ENCODE data around the gene SPI1. TPM values are rescaled to one million over a fixed set of nuclear protein-coding genes. Genes with fewer than 3 reads are reported as not detected.

The SPI1 gene
- total and polyA plus RNA-seq, 2 experiments from 2014 or later = 0.13 to 2.0 TPM

DNA sequence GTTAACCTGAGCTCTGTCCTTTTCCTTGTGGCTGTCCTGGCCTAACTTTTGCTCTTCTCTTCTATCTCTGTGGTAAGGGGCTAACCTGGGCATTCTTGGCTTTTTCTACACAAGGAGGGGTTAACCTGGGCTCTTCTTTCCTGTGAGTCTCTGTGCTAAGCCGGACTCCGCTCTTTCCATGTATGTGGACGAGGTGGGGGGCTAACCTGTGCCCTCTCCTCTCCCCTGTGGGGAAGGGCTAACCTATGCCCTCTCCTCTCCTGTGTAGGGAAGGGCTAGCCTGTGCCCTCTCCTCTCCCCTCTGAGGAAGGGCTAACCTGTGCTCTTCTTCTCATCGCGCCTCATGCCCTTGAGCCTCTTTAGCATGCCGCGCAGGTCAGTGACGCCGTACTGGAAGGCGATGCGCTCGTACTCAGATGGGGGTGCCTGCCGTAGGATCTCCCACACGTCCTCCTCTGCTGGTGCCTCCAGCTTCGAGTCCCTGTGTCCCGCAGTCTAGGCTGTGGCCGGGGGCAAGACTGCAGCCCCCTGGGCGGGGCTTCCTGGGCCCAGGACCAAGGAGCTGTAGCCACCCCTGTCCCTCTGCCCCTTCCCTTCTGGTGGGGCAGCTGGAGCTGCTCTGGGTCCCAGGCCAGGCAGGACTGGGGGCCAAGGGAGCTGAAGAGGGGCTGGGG is 32.3 kb downstream of the SPI1 start:
- no peaks in the 10 kb centered on the region for H4K20me1 ChIP-seq (ENCODE audit: insufficient read depth, poor library complexity, severe bottlenecking)
- no peaks in the 10 kb centered on the region for H3K9me3 ChIP-seq (ENCODE audit: low read depth)
- H3K36me3 ChIP-seq (replicated peaks; ENCODE audit: insufficient read depth, low read depth) = no peaks in the 10 kb centered on the region
- H3K9me2 ChIP-seq (replicated peaks; ENCODE audit: insufficient read depth) = no peaks in the 10 kb centered on the region
- WGBS (ENCODE audit: low lambda C conversion rate, missing lambda C conversion rate) = 89% methylated on average over 18 of the region's 18 CpGs
- H3K27me3 ChIP-seq = no peaks in the 10 kb centered on the region
- H3K79me2 ChIP-seq = no peaks in the 10 kb centered on the region
- no peak overlapping the region for H3K4me3 ChIP-seq
- DNase-seq (ENCODE audit: low spot score) = no peak
- no peak overlapping the region for H3K27ac ChIP-seq
- H3K4me1 ChIP-seq (ENCODE audit: insufficient read depth) = no peaks in the 10 kb centered on the region
- no peak for TF ChIP-seq EZH2phosphoT487 (IDR thresholded peaks at IDR 0.05; ENCODE audit: low read depth, severe bottlenecking, unreplicated experiment)
- TF ChIP-seq, protein P1, sequence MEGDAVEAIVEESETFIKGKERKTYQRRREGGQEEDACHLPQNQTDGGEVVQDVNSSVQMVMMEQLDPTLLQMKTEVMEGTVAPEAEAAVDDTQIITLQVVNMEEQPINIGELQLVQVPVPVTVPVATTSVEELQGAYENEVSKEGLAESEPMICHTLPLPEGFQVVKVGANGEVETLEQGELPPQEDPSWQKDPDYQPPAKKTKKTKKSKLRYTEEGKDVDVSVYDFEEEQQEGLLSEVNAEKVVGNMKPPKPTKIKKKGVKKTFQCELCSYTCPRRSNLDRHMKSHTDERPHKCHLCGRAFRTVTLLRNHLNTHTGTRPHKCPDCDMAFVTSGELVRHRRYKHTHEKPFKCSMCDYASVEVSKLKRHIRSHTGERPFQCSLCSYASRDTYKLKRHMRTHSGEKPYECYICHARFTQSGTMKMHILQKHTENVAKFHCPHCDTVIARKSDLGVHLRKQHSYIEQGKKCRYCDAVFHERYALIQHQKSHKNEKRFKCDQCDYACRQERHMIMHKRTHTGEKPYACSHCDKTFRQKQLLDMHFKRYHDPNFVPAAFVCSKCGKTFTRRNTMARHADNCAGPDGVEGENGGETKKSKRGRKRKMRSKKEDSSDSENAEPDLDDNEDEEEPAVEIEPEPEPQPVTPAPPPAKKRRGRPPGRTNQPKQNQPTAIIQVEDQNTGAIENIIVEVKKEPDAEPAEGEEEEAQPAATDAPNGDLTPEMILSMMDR (IDR thresholded peaks at IDR 0.05; ENCODE audit: poor library complexity) = no peak
- no peak for TF ChIP-seq EZH2 (IDR thresholded peaks at IDR 0.05; ENCODE audit: borderline replicate concordance)
- no peak overlapping the region for H2AFZ ChIP-seq
- no peak overlapping the region for H3K4me2 ChIP-seq

DNA sequence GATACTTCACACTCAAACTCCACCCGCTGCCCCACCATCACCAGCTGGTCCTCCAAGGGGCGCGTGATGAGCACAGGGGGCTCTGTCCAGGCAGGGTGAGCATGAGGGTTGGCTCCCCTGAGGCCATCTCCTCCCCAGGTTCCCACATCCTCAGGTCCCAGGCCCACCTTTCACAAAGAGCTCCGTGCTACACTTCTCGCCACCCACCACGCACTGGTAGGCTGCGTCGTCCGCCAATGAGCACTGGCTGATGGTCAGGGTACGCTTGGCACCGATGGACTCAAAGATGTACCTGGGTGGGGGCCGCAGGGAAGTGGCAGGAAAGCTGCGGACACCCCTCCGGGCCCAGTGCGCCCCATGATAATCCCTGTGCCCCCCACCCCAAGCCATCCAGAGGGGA is 35.5 kb downstream of the SPI1 start:
- no peak overlapping the region for H2AFZ ChIP-seq
- H3K9me3 ChIP-seq (ENCODE audit: low read depth) = no peaks in the 10 kb centered on the region
- no peaks in the 10 kb centered on the region for H4K20me1 ChIP-seq (ENCODE audit: insufficient read depth, poor library complexity, severe bottlenecking)
- WGBS (ENCODE audit: low lambda C conversion rate, missing lambda C conversion rate) = 97% methylated on average over 15 of the region's 15 CpGs
- H3K4me1 ChIP-seq (ENCODE audit: insufficient read depth) = no peaks in the 10 kb centered on the region
- no peak overlapping the region for H3K4me2 ChIP-seq
- H3K27me3 ChIP-seq = no peaks in the 10 kb centered on the region
- no peak for DNase-seq (ENCODE audit: low spot score)
- H3K27ac ChIP-seq = no peak overlapping the region
- no peak overlapping the region for H3K4me3 ChIP-seq
- no peaks in the 10 kb centered on the region for H3K36me3 ChIP-seq (replicated peaks; ENCODE audit: insufficient read depth, low read depth)
- no peaks in the 10 kb centered on the region for H3K79me2 ChIP-seq
- no peaks in the 10 kb centered on the region for H3K9me2 ChIP-seq (replicated peaks; ENCODE audit: insufficient read depth)
- no peak for TF ChIP-seq EZH2 (IDR thresholded peaks at IDR 0.05; ENCODE audit: borderline replicate concordance)
- TF ChIP-seq, protein P1 (IDR thresholded peaks at IDR 0.05; ENCODE audit: poor library complexity) = no peak
- no peak for TF ChIP-seq EZH2phosphoT487 (IDR thresholded peaks at IDR 0.05; ENCODE audit: low read depth, severe bottlenecking, unreplicated experiment)

DNA sequence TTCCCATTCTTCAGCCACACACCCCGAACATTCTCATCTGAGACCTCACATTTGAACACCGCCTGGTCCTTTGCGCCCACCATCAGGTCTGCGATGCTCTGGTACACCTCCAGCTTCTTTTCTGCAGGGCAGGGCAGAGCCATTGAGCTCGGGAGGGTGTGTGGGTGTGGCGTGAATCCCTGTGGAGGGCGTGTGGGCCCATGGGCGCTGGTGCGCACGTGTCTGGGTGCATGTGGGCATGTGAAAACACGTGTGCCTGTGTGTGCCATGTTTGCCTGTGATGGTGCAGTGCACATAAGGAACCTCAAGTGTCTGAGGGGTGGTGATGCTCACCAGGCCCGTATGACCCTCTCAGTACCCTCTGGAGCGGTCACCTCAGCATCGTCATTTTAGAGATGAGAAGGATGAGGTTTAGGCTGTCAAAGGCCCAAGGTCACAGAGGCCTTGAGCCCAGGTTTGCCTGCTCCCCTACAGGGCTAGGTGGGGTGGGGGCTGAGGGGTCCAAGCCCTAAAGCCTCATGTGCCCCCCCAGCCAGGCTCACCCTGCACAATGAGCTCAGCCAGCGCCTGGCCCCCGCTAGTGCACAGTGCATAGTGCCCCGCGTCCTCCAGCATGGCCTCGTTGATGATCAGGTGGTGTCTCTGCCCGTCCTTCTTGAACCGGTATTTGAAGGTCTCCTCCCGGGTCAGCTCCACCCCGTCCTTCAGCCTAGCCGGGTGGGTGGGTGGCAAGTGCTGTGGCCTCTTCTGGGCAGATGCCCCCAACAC is 36.1 kb downstream of the SPI1 start:
- no peak overlapping the region for H2AFZ ChIP-seq
- no peaks in the 10 kb centered on the region for H3K9me2 ChIP-seq (replicated peaks; ENCODE audit: insufficient read depth)
- no peak overlapping the region for H3K4me3 ChIP-seq
- H3K9me3 ChIP-seq (ENCODE audit: low read depth) = no peaks in the 10 kb centered on the region
- H3K4me2 ChIP-seq = no peak overlapping the region
- H3K27ac ChIP-seq = no peak overlapping the region
- no peaks in the 10 kb centered on the region for H3K79me2 ChIP-seq
- TF ChIP-seq EZH2phosphoT487 (IDR thresholded peaks at IDR 0.05; ENCODE audit: low read depth, severe bottlenecking, unreplicated experiment) = no peak
- TF ChIP-seq, protein P1 (IDR thresholded peaks at IDR 0.05; ENCODE audit: poor library complexity) = no peak
- TF ChIP-seq EZH2 (IDR thresholded peaks at IDR 0.05; ENCODE audit: borderline replicate concordance) = no peak
- WGBS (ENCODE audit: low lambda C conversion rate, missing lambda C conversion rate) = 93% methylated on average over 23 of the region's 24 CpGs
- no peak for DNase-seq (ENCODE audit: low spot score)
- no peaks in the 10 kb centered on the region for H4K20me1 ChIP-seq (ENCODE audit: insufficient read depth, poor library complexity, severe bottlenecking)
- no peaks in the 10 kb centered on the region for H3K36me3 ChIP-seq (replicated peaks; ENCODE audit: insufficient read depth, low read depth)
- no peaks in the 10 kb centered on the region for H3K27me3 ChIP-seq
- H3K4me1 ChIP-seq (ENCODE audit: insufficient read depth) = no peaks in the 10 kb centered on the region
